NCI-H2029 treated with DMSO at 0.1 percent for 48 hours (cell line): ENCODE results near the gene TEX2.

Experiments
- DNase-seq: peaks from one replicate; lab custom pipeline; 2025; lab: John Stamatoyannopoulos, UW

Gene TEX2

DNA sequence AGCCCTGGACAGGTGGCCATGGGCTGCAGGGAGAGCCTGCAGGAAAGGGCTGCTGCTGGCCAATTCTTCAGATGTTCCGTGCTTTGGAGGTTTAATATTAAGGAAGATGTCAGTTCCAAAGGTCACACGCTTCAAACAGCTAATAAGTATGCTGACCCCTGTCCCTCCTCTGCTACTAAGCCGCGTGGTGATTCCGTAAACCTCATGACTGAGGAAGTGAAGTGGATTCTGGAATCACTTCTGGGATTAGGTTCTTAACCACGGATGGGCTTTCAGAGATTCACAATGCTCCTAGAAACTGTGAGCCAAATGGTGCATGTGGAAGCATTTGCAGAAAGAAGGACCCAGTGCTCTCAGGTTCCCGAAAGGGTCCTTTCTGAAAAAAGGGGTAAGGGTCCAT lies 104.7 kb downstream of the TEX2 start:
- DNase-seq = no peak

DNA sequence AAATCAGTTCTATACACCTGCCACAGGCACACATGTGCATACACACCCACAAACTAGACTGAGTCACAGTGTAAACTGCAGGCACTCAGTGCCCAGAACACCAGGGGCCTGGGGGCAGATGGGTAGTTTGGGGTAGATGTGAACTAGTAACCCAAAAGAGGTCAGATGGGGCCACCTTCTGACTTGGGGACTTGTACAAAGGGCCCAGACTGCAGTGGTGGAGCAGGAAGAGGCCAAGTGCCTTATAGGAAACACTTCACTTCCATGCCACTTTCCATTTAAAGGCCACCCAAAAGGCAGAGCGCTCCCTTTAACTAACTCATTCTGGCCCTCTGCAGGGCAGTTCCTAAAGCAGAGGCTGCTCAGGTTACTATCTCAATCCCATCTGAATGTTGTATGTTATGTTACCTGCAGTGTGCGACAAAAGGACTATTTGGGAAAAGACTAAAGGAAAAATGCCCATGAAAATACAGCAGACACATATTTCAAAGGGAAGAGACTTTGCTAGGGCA lies 105.3 kb downstream of the TEX2 start:
- no peak for DNase-seq

DNA sequence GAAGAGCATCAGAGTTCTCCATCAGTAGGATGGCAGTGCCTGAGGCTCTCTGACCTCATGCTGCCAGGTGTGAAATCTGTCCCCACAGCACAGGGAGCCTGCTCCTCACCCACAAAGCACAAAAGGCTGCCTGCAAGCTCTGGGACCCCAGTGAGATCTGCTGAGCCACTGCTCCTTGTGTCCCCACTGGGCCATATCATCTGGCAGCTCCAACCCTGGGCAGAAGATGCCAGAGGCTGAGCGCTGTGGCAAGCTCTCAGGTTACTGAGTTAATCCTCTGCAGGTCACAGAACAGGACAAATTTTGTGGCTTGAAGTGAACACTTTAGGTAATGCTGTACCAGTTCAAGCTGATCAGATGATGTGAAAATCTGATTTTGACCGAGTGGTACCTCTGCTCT lies 106.4 kb downstream of the TEX2 start:
- DNase-seq = no peak

GRCh38 chr17:64155751-64156544 lies 107.1 kb downstream of the TEX2 start:
- DNase-seq = peak; percentile 2

DNA sequence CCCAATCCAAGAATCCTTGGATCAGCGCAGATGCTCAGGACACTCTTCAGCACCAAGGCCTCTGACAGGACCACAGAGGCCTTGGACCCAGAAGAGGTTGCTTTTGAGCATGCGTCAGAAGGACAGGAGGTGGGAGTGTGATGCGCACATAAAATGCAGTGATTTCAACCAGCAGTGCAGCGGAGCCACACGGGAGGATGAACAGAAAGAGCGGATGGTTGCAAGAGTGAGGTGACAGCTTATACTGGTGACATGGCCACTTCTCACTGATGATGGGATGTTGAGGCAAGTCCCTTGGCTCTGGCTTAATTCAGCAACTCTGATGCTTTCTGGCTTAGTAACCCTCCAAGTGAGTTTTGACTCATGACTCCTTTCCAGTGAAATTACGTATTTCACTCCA lies 107.9 kb downstream of the TEX2 start:
- DNase-seq = no peak

- DNase-seq = no peak
These were observed 108.3 kb downstream of the TEX2 start for GRCh38 chr17:64154717-64155116.

GRCh38 chr17:64154313-64154695 lies 108.8 kb downstream of the TEX2 start:
- no peak for DNase-seq

DNA sequence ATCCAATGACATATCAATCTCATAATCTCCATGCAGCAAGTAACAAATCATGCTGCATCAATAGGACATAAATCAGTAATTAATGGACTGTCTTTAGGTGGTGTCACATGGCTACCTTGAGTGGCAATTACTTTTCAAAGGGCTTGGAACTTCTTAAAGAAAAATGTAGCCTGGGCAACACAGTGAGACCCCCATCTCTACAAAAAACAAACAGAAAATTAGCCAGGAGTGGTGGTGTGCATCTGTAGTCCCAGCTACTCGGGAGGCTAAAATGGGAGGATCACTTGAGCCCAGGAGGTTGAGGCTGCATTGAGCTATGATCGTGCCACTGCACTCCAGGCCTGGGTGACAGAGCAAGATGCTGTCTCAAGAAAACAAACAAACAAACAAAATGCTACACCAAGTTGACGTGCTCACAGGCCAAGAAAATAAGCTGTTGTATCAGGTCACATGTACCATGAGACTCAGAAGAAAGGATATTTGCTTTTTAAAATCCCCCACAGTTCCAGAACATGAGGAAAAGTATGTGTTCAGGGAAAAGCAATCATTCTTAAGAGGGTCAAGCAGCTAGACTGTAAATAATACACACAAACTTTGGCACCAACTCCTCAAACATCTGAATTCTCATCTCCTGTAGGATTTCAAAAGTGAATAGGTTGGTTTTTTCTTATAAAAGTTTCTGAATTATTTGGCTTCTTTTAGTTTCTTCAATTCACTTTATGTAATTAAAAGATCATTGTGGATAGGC lies 109.3 kb downstream of the TEX2 start:
- no peak for DNase-seq

DNA sequence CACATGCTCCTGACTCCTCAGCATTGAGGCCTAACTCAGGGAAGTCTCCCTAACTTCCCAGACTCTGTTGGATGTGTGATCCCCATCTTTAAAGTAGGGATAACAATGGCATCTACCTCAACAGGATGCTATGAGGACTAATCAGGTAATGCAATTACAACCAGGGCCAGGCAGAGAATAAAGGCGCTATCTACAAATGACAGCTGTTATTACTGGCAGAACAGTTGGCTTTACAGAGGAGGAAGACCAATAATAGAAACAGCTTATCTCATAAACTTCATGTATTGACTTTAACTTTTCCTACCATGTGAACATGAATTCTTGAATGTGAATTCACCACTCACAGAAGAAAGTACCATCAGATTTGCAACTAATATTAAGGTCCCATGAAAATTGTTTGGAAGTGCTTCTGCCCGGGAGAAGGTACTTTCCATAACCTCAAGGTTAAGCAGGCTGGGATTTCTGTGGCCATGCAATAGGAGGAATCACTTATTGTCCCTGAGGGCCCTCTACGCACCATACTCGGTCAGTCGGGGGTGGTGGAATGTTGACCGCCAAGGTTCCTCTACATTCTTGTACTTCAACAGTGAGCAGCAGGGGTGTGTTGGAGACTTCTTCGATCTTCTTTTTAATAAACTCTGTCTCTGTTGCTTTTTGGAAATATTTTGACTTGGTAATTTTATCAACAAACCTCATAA lies 110.5 kb downstream of the TEX2 start:
- DNase-seq = no peak

GRCh38 chr17:64151016-64151368 lies 112.1 kb downstream of the TEX2 start:
- DNase-seq = no peak

DNA sequence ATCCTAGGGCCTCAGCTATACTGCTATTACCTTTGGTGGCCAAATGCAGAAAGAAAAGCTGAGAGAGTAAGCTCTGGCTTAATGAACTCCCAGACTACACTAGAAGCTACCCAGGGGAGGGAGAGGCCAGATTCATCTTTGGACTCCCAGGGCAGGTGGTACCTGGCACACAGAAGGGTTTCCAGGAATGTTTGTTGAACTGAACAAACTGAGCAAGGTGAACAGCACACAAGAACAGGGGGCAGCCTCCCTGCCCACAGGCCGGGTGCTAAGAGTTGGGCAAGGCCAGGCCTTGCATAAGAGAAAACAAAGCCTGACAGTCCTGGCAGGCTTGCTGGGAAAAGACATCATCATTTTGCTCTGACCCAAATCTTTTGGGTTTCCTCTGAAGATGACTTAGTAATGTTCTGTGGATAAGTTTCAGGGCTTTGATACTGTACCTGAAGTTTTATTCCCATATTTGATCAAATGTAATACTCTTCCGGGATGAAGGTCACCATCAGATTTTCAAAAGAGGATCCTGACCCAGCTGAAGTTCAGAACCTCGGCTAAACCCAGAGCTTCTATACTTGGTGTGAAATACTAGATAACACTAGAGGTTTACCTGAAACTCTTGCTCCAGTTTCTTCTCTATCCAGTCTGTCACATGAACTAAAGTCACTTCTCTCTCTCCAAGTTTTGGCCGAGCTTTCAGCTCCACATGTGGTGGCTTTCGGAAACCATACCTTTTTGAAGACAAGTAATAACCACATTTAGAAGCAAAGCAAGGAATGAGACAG lies 112.6 kb downstream of the TEX2 start:
- no peak for DNase-seq

GRCh38 chr17:64149196-64149595 lies 113.9 kb downstream of the TEX2 start:
- no peak for DNase-seq

GRCh38 chr17:64148699-64149098 lies 114.4 kb downstream of the TEX2 start:
- DNase-seq = no peak

- DNase-seq = no peak
These were observed 114.9 kb downstream of the TEX2 start for GRCh38 chr17:64148017-64148631.

- DNase-seq = no peak
These were observed 115.7 kb downstream of the TEX2 start for GRCh38 chr17:64147110-64148016.

DNA sequence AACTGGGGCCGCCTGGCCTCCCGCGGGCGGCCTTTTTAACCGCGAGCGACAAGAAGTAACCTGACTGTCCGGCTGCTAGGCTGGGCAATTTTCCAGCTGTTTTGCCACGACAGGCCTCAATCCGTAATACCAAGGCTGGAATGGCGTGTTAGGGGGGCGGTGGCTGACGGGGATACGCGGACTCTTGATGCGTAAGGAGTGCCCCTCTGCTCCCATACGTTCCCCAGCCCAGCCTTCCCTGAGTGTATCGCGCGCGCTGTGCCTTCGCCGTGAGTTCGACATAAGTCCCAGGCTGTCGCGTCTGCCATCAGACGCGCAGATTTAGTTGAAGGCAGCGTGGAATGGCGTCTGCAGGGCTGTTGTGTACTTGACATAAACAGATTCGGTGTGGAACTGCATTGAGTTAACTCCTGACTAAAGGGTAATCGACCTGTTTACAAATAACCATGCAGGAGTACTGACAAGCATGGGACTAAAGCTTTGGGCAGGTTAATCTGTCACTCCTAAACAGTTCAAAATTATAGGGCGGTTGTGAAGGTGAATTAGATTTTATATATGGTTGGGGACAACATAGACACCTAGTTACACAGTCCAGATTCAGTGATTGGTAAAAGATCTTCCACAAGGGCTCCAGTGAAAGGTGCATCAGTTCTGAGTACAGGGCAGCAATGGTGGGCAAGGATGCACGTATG lies 116.5 kb downstream of the TEX2 start:
- no peak for DNase-seq

DNA sequence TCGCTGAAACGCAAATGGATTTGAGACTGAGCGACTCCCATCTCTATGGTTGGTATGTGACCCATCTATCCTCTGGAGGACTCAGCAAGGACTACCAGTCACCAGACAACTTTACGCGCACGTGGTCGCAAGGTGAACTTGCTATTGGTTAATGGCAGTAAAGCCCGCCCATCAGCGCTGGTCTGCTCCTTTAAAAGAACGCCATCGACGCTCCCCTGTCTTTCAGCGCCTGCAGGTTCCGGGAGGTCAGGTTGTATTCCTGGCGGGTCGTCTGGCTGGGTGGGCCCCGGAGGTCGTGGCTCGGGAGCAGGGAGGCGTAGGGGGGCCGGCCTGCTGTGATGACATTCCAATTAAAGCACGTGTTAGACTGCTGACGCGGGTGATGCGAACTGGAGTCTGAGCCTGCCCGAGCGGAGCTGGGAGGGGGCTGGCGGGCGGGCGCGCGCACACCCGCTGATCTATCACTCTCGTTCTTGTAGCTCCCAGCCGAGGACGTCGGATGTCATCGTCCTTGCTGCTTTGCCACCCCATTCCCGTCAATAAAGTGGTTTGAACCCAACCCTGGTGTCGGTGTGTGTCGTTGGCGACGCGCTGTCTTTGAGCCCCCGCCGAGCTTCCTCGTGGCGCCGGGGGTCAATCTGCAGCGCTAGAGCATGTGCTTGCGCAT lies 117.2 kb downstream of the TEX2 start:
- DNase-seq = peak; percentile 95

DNA sequence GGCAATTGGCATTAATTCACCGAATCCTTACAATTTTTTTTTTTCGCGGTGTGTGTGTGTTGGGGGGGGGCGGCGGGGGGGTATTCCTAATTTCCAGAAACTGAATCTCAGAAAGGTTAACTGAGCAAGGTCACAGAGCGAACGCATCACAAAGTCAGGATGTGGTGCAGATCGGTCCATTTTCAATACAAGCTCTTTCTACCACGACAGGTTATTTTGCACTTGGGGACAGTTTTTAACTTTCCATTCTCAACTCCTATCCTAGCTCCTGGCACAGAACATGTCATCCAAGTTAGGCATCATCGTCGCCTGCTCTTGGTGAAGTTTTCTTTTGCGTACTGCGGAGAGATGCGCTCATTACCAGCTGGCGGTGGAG lies 117.7 kb downstream of the TEX2 start:
- DNase-seq = no peak

DNA sequence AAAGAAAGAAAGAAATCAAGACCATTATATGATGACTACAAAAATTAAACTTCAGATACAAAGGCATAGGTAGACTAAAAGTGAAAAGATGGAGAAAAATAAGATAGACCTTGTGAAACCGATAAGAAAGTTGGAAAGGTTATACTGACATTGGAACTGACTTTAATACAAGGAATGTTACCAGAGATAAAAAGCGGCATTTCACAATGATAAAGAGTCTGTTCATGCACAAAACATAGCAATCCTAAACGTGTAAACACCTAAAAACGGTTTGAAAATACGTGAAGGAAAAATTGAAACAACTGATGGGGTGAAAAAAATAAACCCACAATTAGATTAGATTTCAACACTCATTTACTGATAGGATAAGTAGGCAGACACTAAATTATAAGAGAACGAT lies 123.5 kb downstream of the TEX2 start:
- no peak for DNase-seq
